HG03558 (cell line): ENCODE measurements around the gene C1orf122.

ENCODE experiments used
- ATAC-seq: cut with Tn5 transposase; IDR thresholded peaks from one replicate; pipeline ENCODE4 v1.9.1; 2021; ENCODE audit warnings: moderate number of reproducible peaks; ENCODE audit not compliant: unreplicated experiment; ENCODE audit errors: extremely low read depth

Gene C1orf122

GRCh38 chr1:37795340-37796125, 12.1 kb upstream of the C1orf122 start:
- ATAC-seq = no peak

DNA sequence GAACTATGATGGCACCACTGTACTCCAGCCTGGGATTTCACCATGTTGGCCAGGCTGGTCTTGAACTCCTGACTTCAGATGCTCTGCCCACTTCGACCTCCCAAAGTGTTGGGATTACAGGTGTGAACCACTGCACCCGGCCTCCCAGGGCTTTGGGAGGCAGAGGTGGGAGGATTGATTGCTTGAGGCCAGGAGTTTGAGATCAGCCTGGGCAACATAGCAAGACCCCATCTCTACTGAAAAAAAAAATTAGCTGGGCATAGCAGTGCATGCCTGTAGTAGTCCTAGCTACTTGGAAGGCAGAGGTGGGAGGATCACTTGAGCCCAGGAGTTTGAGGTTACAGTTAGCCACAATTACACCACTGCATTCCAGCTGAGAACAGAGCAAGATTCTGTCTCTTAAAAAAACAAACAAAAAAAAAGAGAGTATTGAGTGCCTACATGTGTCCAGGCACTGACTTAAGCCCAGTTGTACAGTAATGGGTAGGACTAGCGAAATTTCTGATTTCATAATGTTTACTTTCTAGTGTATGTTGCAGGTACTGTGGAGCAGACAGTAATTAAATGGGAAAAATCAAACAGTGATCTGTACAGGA, 9.7 kb upstream of the C1orf122 start:
- ATAC-seq = no peak

GRCh38 chr1:37802439-37802838, 5.2 kb upstream of the C1orf122 start:
- ATAC-seq = no peak

- no peak for ATAC-seq
These were observed 403 bp upstream of the C1orf122 start for GRCh38 chr1:37807220-37807554.

- ATAC-seq = no peak
These were observed 1.1 kb downstream of the C1orf122 start for GRCh38 chr1:37808369-37809319.

GRCh38 chr1:37809942-37810341, 2.4 kb downstream of the C1orf122 start:
- ATAC-seq = no peak

- no peak for ATAC-seq
These were observed 3.6 kb downstream of the C1orf122 start for GRCh38 chr1:37811027-37811655.

- ATAC-seq = no peak
These were observed 6.0 kb downstream of the C1orf122 start for GRCh38 chr1:37813529-37814145.

GRCh38 chr1:37814252-37814651, 6.7 kb downstream of the C1orf122 start:
- ATAC-seq = no peak

DNA sequence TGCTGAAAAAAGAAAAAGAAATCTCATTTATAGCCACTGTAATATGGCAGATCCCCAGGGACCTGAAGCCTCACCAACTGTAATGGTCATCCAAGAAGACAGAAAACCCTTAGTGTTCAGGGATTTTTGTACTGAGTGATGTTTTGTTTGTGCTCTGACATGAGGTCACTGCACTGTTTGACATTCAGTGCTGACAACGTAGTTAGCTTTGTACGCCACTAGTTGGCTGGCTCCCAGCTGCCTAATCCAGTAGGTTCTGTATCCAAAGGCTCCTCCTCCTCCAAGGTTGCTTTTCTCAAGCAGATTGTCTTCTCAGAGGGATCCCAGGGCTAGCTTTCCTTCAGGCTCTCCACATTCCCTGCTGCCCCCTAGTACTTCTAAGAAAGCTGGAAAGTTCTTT, 9.9 kb downstream of the C1orf122 start:
- no peak for ATAC-seq

- no peak for ATAC-seq
These were observed 13.9 kb downstream of the C1orf122 start for GRCh38 chr1:37821481-37821880.

DNA sequence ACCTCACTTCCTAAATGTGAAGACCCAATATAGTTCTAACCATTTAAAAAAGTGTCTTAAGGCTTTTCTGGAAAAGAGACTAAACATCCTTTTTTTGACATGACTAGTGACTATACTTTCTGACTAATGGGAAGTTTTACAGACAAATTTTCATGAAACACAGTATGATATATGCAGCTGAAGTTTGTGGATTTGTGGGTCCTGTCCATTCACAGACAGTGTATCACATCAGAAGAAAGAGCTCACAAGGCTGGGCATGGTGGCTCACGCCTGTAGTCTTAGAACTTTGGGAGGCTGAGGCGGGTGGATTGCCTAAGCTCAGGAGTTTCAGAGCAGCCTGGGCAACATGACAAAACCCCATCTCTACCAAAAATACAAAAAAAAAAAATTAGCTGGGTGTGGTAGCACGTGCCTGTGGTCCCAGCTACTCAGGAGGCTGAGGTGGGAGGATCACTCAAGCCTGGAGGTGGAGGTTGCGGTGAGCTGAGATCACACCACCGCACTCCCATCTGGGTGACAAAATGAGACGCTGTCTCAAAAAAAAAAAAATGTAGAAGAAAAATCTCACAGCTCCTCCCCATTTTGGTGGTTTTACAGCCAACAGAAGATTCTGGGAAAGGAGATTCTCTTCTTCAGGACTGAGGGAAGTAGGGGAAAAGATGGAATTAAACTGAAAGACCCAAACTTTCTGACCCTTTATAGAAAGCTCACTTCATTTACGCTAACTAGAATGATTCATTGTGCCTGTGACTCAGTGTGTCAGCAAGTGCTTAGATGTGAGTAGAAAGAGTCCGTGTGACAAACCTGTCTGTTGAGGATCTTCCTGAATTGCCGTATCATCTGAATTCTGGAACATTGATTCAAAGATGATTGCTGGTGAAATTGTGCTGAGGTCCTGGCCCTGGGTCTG, 15.6 kb downstream of the C1orf122 start:
- no peak for ATAC-seq

GRCh38 chr1:37824001-37824400, 16.4 kb downstream of the C1orf122 start:
- no peak for ATAC-seq

- ATAC-seq = no peak
These were observed 17.9 kb downstream of the C1orf122 start for GRCh38 chr1:37825506-37825905.

DNA sequence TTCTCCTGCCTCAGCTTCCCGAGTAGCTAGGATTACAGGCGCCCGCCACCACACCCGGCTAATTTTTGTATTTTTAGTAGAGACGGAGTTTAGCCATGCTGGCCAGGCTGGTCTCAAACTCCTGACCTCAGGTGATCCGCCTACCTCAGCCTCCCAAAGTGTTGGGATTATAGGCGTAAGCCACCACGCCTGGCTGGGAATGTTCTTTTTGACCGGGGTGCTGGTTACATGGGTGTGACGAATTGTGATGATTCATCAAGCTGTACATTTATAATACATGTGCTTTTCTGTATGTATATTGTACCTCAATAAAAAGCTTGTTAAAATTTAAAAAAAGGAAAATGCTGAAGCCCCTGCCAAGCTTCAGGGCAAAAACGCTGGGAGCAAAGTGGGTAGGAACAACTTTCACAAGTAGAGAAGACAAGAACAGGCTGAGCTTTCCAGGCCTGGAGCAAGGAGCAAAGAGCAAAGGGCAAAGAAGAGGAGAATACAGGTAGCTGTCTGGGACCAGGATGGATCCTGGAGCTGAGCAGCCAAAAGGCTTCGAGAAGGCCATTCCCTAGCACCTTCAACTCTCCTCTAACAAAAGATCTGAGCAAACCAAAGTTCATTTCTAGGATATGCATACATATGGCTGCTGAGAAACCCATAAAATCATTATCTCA, 21.0 kb downstream of the C1orf122 start:
- no peak for ATAC-seq

- ATAC-seq = no peak
These were observed 23.5 kb downstream of the C1orf122 start for GRCh38 chr1:37831109-37831508.

- ATAC-seq = no peak
These were observed 24.2 kb downstream of the C1orf122 start for GRCh38 chr1:37831809-37832208.

- no peak for ATAC-seq
These were observed 29.2 kb downstream of the C1orf122 start for GRCh38 chr1:37836788-37837187.

DNA sequence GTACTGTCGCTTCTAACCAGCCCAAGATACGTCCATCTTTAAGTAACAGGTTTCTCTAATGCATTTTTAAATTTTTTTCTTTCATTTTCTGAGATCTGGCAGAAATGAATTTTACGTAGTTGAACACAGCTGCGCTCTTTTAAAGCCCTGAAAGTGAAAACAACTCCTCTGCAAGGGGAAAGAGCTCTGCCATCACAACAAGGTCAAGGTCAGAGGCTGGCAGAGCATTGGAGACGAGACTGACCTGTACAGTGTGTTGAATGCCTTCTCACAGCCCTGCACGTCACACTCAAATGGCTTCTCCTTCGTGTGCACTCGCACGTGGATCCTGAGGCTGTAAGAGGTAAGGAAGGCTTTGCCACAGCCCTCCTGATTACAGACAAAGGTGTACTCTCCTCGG, 32.1 kb downstream of the C1orf122 start:
- no peak for ATAC-seq
